Mesenchymal stem cell (in vitro differentiated cells and primary cell): Measurements from ENCODE around the gene DDAH1.

ENCODE experiments used
- DNase-seq: peaks from one replicate; pipeline ENCODE4 v3.0.0-alpha.2; 2013
- H2AFZ ChIP-seq: one replicate; pipeline ENCODE4 v1.6.1; 2013; ENCODE audit warnings: low read depth, mild to moderate bottlenecking, control low read depth, inconsistent platforms, low read length, moderate library complexity
- H2AK5ac ChIP-seq: 2 replicates; pipeline ENCODE4 v1.6.1; 2013; ENCODE audit warnings: low read length, moderate library complexity, mild to moderate bottlenecking, inconsistent platforms; ENCODE audit not compliant: severe bottlenecking
- H2BK120ac ChIP-seq: one replicate; pipeline ENCODE4 v1.6.1; 2013; ENCODE audit warnings: low read depth, mild to moderate bottlenecking, inconsistent platforms, low read length, moderate library complexity
- H2BK12ac ChIP-seq, 2 experiments: one replicate each; pipeline ENCODE4 v1.6.1; 2013; ENCODE audit warnings: inconsistent platforms in 2 of 2, low read length in 2 of 2, mild to moderate bottlenecking in 2 of 2, moderate library complexity in 2 of 2, control low read depth in 1 of 2
- H2BK15ac ChIP-seq: one replicate; pipeline ENCODE4 v1.6.1; 2013; ENCODE audit warnings: mild to moderate bottlenecking, low read depth, inconsistent platforms; ENCODE audit not compliant: poor library complexity, severe bottlenecking
- H2BK5ac ChIP-seq: 2 replicates; pipeline ENCODE4 v1.6.1; 2013; ENCODE audit warnings: low read depth, mild to moderate bottlenecking, low read length, control low read depth, inconsistent platforms; ENCODE audit not compliant: poor library complexity, severe bottlenecking
- H3K14ac ChIP-seq, 2 experiments: one replicate each; pipeline ENCODE4 v1.6.1; 2013; ENCODE audit warnings: inconsistent platforms in 2 of 2, low read length in 2 of 2, control low read depth in 1 of 2, mild to moderate bottlenecking in 1 of 2, moderate library complexity in 1 of 2
- H3K18ac ChIP-seq, 2 experiments: one replicate each; pipeline ENCODE4 v1.6.1; 2013; ENCODE audit warnings: inconsistent platforms in 2 of 2, low read length in 2 of 2, control low read depth in 1 of 2, low read depth in 1 of 2, mild to moderate bottlenecking in 1 of 2
- H3K23ac ChIP-seq, 2 experiments: one replicate each; pipeline ENCODE4 v1.6.1; 2013; ENCODE audit warnings: inconsistent platforms in 2 of 2, low read length in 2 of 2, mild to moderate bottlenecking in 2 of 2, moderate library complexity in 2 of 2, control low read depth in 1 of 2
- H3K27ac ChIP-seq: 2 replicates; pipeline ENCODE4 v1.5.1; 2013; ENCODE audit warnings: mild to moderate bottlenecking, moderate library complexity, low read length, control low read depth, inconsistent platforms; ENCODE audit not compliant: poor library complexity, severe bottlenecking
- H3K27me3 ChIP-seq, 2 experiments: 2 replicates each; pipeline versions ENCODE4 v1.6.1 to v1.7.0; 2013; ENCODE audit warnings: low read length in 2 of 2, mild to moderate bottlenecking in 2 of 2, moderate library complexity in 2 of 2, control low read depth in 1 of 2, inconsistent platforms in 1 of 2; ENCODE audit not compliant: control insufficient read depth in 1 of 2, insufficient read depth in 1 of 2
- H3K36me3 ChIP-seq, 2 experiments: 2 replicates each; pipeline versions ENCODE4 v1.6.1 to v1.7.0; 2013; ENCODE audit warnings: low read length in 2 of 2, control low read depth in 1 of 2, inconsistent platforms in 1 of 2, low read depth in 1 of 2, mild to moderate bottlenecking in 1 of 2; ENCODE audit not compliant: insufficient read depth in 2 of 2, control insufficient read depth in 1 of 2
- H3K4ac ChIP-seq, 2 experiments: one replicate each; pipeline ENCODE4 v1.6.1; 2013; ENCODE audit warnings: inconsistent platforms in 2 of 2, low read length in 2 of 2, mild to moderate bottlenecking in 2 of 2, moderate library complexity in 2 of 2, control low read depth in 1 of 2, low read depth in 1 of 2
- H3K4me1 ChIP-seq: 2 replicates; pipeline ENCODE4 v1.6.1; 2013; ENCODE audit warnings: low read depth, low read length, control low read depth; ENCODE audit not compliant: control insufficient read depth, insufficient read depth
- H3K4me2 ChIP-seq: 2 replicates; pipeline ENCODE4 v1.6.1; 2013; ENCODE audit warnings: low read length, mild to moderate bottlenecking, inconsistent platforms; ENCODE audit not compliant: poor library complexity, severe bottlenecking
- H3K4me3 ChIP-seq, 2 experiments: 2 replicates each; pipeline versions ENCODE4 v1.5.1 to v1.7.0; 2013; ENCODE audit warnings: low read length in 2 of 2, mild to moderate bottlenecking in 2 of 2, control low read depth in 1 of 2, low read depth in 1 of 2; ENCODE audit not compliant: insufficient read depth in 1 of 2
- H3K79me1 ChIP-seq: replicated peaks from 2 replicates; pipeline ENCODE4 v1.6.1; 2013; ENCODE audit warnings: mild to moderate bottlenecking, control low read depth, low read length, inconsistent platforms; ENCODE audit not compliant: poor library complexity, severe bottlenecking
- H3K9ac ChIP-seq: 2 replicates; pipeline ENCODE4 v1.7.0; 2013; ENCODE audit warnings: mild to moderate bottlenecking, low read length, moderate library complexity
- H3K9me3 ChIP-seq: 2 replicates; pipeline ENCODE4 v1.7.0; 2013; ENCODE audit warnings: mild to moderate bottlenecking, low read length; ENCODE audit not compliant: control insufficient read depth
- H4K8ac ChIP-seq: one replicate; pipeline ENCODE4 v1.6.1; 2013; ENCODE audit warnings: inconsistent platforms, mild to moderate bottlenecking, low read length, moderate library complexity
- H4K91ac ChIP-seq: one replicate; pipeline ENCODE4 v1.6.1; 2013; ENCODE audit warnings: mild to moderate bottlenecking, low read length, inconsistent platforms
- WGBS: methylation state at CpG from one replicate; pipeline ENCODE4 v1.1.7; 2013; ENCODE audit warnings: mixed read lengths; 5-methylcytosine and 5-hydroxymethylcytosine counted together

The DDAH1 gene

DNA sequence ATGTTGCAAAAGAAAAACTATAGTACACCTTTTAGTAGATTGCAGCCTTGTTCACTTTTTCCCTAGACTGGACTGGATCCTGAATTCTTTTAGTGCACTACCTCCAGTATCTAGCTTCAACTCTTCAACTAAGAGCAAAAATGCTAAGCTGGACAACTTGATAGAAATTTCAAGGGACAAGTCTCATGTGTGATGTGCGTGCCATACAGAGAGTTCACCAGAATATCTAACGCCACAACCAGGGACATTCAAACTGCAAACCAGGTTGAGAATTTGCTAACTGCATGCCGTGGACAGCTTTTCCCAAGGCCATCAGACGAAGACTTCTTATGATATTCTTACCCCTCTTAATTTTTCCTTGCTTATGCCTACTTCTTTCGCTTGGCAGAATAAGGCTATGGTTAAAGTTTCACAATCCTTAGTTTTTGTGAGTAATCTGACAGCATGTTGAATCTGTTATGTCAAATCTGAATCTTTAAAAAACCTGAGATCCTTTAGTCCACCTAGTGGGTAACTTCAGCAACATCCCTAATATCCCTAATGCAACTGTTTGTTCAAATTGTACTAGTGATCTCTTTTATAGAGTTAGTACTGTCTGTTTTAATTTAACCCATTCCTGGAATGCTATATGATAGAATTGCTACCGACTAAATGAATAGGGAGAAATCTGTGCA is 66.4 kb downstream of the DDAH1 start:
- no peak overlapping the region for H4K8ac ChIP-seq
- H3K4me1 ChIP-seq = peaks cover 3% of the 10 kb centered on the region
- peaks cover 19% of the 10 kb centered on the region for H3K79me1 ChIP-seq

DNA sequence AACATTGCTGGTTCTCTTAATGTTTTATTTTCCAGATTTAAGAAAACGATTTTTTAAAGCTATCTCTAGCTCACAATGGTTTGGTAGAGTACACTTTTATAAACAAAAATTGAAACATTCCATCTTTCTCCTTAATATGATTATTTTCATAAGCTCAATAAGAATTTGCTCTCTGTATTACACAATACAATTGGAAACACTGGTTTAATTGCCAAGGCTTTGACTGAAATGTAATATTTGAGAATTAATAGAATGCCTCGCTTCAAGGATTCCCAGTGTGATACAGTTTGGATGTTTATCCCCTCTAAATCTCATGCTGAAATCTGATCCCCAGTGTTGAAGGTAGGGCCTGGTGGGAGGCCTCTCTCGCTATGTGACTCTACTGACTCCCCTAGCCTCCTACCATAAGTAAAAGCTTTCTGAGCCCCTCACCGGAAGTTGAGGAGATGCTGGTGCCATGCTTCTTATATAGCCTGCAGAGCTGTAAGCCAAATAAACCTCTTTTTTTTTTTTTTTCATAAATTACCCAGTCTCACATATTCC is 67.4 kb downstream of the DDAH1 start:
- no peak overlapping the region for H3K23ac ChIP-seq

More for the DNA sequence above, 66.4 kb downstream of the DDAH1 start:
- no peak overlapping the region for H2AK5ac ChIP-seq
- peak overlapping the region; percentile 34 for H3K9ac ChIP-seq
- no peak overlapping the region for H2BK15ac ChIP-seq
- no peak overlapping the region for H3K14ac ChIP-seq
- H3K4me3 ChIP-seq = no peak overlapping the region
- no peaks in the 10 kb centered on the region for H3K27me3 ChIP-seq
- no peaks in the 10 kb centered on the region for H3K36me3 ChIP-seq
- no peak overlapping the region for H2AFZ ChIP-seq
- H3K23ac ChIP-seq = no peak overlapping the region
- H2BK12ac ChIP-seq = no peak overlapping the region
- DNase-seq = peak; percentile 60
- H2BK120ac ChIP-seq = no peak overlapping the region
- H3K9me3 ChIP-seq = no peaks in the 10 kb centered on the region
- no peak overlapping the region for H4K91ac ChIP-seq
- H3K4me2 ChIP-seq = no peak overlapping the region
- no peak overlapping the region for H3K18ac ChIP-seq
- no peak overlapping the region for H3K4ac ChIP-seq
- H3K27ac ChIP-seq = no peak overlapping the region
- 100% methylated on average over 4 of the region's 6 CpGs for WGBS
- no peak overlapping the region for H2BK5ac ChIP-seq

GRCh38 chr1:85396194-85396593 is 68.8 kb downstream of the DDAH1 start:
- peak overlapping the region in 1 of 2 experiments; percentile 43 for H3K18ac ChIP-seq
- no peaks in the 10 kb centered on the region for H3K9me3 ChIP-seq
- H4K8ac ChIP-seq = no peak overlapping the region
- no peak overlapping the region for H2BK5ac ChIP-seq
- H2AFZ ChIP-seq = no peak overlapping the region
- no peak overlapping the region for H3K4me3 ChIP-seq
- peak overlapping the region in 1 of 2 experiments; percentile 23 for H2BK12ac ChIP-seq
- no peak overlapping the region for H3K4me2 ChIP-seq
- DNase-seq = no peak
- H3K23ac ChIP-seq = no peak overlapping the region
- H3K79me1 ChIP-seq = peaks cover 18% of the 10 kb centered on the region
- no peak overlapping the region for H2AK5ac ChIP-seq
- peaks cover 3% of the 10 kb centered on the region for H3K4me1 ChIP-seq
- no peaks in the 10 kb centered on the region for H3K36me3 ChIP-seq
- H4K91ac ChIP-seq = no peak overlapping the region
- H3K27ac ChIP-seq = no peak overlapping the region
- H3K27me3 ChIP-seq = no peaks in the 10 kb centered on the region
- no peak overlapping the region for H3K9ac ChIP-seq
- no peak overlapping the region for H2BK120ac ChIP-seq
- no peak overlapping the region for H3K14ac ChIP-seq
- no peak overlapping the region for H2BK15ac ChIP-seq
- no peak overlapping the region for H3K4ac ChIP-seq
- WGBS = 87% methylated on average over 2 of the region's 2 CpGs

More for the DNA sequence above, 67.4 kb downstream of the DDAH1 start:
- Histone ChIP-seq H2AFZ (no peak overlapping the region), H3K4me1 (peaks cover 3% of the 10 kb centered on the region), H2AK5ac (no peak overlapping the region), H3K4me3 (no peak overlapping the region), H2BK12ac (no peak overlapping the region), H3K27me3 (no peaks in the 10 kb centered on the region), H3K4ac (no peak overlapping the region), H3K9me3 (no peaks in the 10 kb centered on the region), H3K79me1 (peaks cover 19% of the 10 kb centered on the region), H3K4me2 (no peak overlapping the region), H3K14ac (no peak overlapping the region), H4K8ac (no peak overlapping the region), H2BK120ac (no peak overlapping the region), H2BK15ac (no peak overlapping the region), H2BK5ac (no peak overlapping the region), H3K9ac (no peak overlapping the region), H3K18ac (no peak overlapping the region), H4K91ac (no peak overlapping the region), H3K27ac (no peak overlapping the region), H3K36me3 (no peaks in the 10 kb centered on the region)
- 87% methylated on average over 3 of the region's 4 CpGs for WGBS
- no peak for DNase-seq

DNA sequence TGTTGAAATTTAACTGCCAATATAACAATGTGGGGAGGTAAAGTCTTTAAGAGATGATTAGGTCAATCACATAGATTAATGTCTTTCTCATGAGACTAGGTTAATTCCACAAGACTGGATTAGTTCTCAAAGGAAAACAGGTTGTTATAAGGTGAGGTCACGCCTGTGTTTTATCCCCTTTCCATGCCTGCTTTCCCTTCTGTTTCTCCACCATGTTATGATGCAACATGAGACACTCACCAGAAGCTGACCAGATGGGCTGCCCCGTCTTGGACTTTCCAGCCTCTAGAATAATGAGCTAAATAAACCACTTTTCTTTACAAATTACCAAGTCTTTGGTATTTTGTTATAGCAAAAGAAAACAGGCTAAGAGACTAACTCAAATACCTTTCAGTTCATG is 70.8 kb downstream of the DDAH1 start:
- H3K4me3 ChIP-seq = no peak overlapping the region
- no peak overlapping the region for H2BK12ac ChIP-seq
- peaks cover 20% of the 10 kb centered on the region for H3K79me1 ChIP-seq
- no peak overlapping the region for H2BK120ac ChIP-seq
- no peak overlapping the region for H3K4ac ChIP-seq
- no peak overlapping the region for H3K14ac ChIP-seq
- H2AK5ac ChIP-seq = no peak overlapping the region
- H2BK15ac ChIP-seq = no peak overlapping the region
- WGBS = 100% methylated on average over 1 of the region's 2 CpGs
- no peak overlapping the region for H4K91ac ChIP-seq
- no peak overlapping the region for H2BK5ac ChIP-seq
- no peaks in the 10 kb centered on the region for H3K36me3 ChIP-seq
- H3K18ac ChIP-seq = peak overlapping the region in 1 of 2 experiments; percentile 48
- H3K9me3 ChIP-seq = no peaks in the 10 kb centered on the region
- H3K27me3 ChIP-seq = no peaks in the 10 kb centered on the region
- no peak overlapping the region for H3K4me2 ChIP-seq
- H2AFZ ChIP-seq = no peak overlapping the region
- peak; percentile 31 for DNase-seq
- H4K8ac ChIP-seq = no peak overlapping the region
- H3K9ac ChIP-seq = no peak overlapping the region
- H3K27ac ChIP-seq = no peak overlapping the region
- peaks cover 3% of the 10 kb centered on the region for H3K4me1 ChIP-seq
- no peak overlapping the region for H3K23ac ChIP-seq
